GM12878 (cell line): ENCODE measurements around the gene FAM241A. TPM values are rescaled to one million over a fixed set of nuclear protein-coding genes. Genes with fewer than 3 reads are reported as not detected.

Experiments used
- ATAC-seq: fragments of 200-7000 bp; cut with Tn5 transposase; 3 replicates; pipeline ENCODE4 v1.9.1; 2020; ENCODE audit warnings: mild to moderate bottlenecking, moderate library complexity
- BruUV-seq: library from RNA; stranded (reverse); fragments of 400-500 nt; replicated peaks from 2 replicates; lab custom pipeline; 2021; lab: Mats Ljungman, UMichigan
- CTCF ChIA-PET: fragments of 300-600 bp; sonication (Branson Sonifier 250); formaldehyde crosslinking; extraction: SDS; loops from one replicate; lab custom pipeline; 2021; ENCODE audit warnings: inconsistent platforms; lab: Yijun Ruan, JAX
- POLR2A ChIA-PET: fragments of 350-600 bp; formaldehyde crosslinking; extraction: SDS; loops from one replicate; lab custom pipeline; 2021; ENCODE audit warnings: inconsistent platforms; lab: Charles Lee
- RAD21 ChIA-PET: fragments of 300-600 bp; sonication (Branson Sonifier 250); formaldehyde crosslinking; loops from one replicate; lab custom pipeline; 2023; ENCODE audit warnings: antibody characterized with exemption; ENCODE audit not compliant: unreplicated experiment; lab: Charles Lee
- SMC1A ChIA-PET: fragments of 300-600 bp; sonication (Branson Sonifier 250); formaldehyde crosslinking; loops from one replicate; lab custom pipeline; 2023; ENCODE audit not compliant: unreplicated experiment, uncharacterized antibody; lab: Charles Lee
- DNase-seq: peaks from one replicate; pipeline ENCODE4 v3.0.0-alpha.2; 2011; ENCODE audit warnings: low read depth, low spot score
- FAIRE-seq: peaks from 3 replicates; lab custom pipeline; 2011; peaks lifted over from hg19 to GRCh38; lab: Jason Lieb, UNC
- H2AFZ ChIP-seq: 2 replicates; pipeline ENCODE4 v1.6.0; 2011; ENCODE audit warnings: low read depth, low read length, control low read depth; ENCODE audit not compliant: control insufficient read depth
- H3K27ac ChIP-seq: 2 replicates; pipeline ENCODE4 v1.5.1; 2011; ENCODE audit warnings: control low read depth; ENCODE audit not compliant: control insufficient read depth, insufficient read depth
- H3K27me3 ChIP-seq, 2 experiments: replicated peaks in 1 of 2; 2 replicates each; pipeline versions ENCODE4 v1.6.0 to v1.6.1; 2011; ENCODE audit warnings: low read length in 1 of 2; ENCODE audit not compliant: control insufficient read depth in 2 of 2, insufficient read depth in 2 of 2
- H3K36me3 ChIP-seq, 2 experiments: 2 replicates each; pipeline ENCODE4 v1.5.1; 2011; ENCODE audit warnings: low read length in 1 of 2; ENCODE audit not compliant: control insufficient read depth in 2 of 2, insufficient read depth in 2 of 2
- H3K4me1 ChIP-seq: 2 replicates; pipeline ENCODE4 v1.6.1; 2011; ENCODE audit warnings: mild to moderate bottlenecking, low read length, moderate library complexity, mixed read lengths; ENCODE audit not compliant: control insufficient read depth, insufficient read depth
- H3K4me2 ChIP-seq: 2 replicates; pipeline ENCODE4 v1.6.0; 2011; ENCODE audit warnings: control low read depth; ENCODE audit not compliant: control insufficient read depth, insufficient read depth
- H3K4me3 ChIP-seq: fragments of 200-600 bp; sonication (generic); 2 replicates; pipeline ENCODE4 v1.5.1; 2016
- H3K79me2 ChIP-seq: 2 replicates; pipeline ENCODE4 v1.6.0; 2011; ENCODE audit warnings: low read length; ENCODE audit not compliant: control insufficient read depth, insufficient read depth
- H3K9ac ChIP-seq: 2 replicates; pipeline ENCODE4 v1.8.0; 2011; ENCODE audit warnings: low read length, control low read depth, mixed read lengths; ENCODE audit not compliant: control insufficient read depth, insufficient read depth
- H3K9me3 ChIP-seq: replicated peaks from 3 replicates; pipeline ENCODE4 v1.5.1; 2011; ENCODE audit warnings: mild to moderate bottlenecking, low read length; ENCODE audit not compliant: control insufficient read depth, insufficient read depth
- H4K20me1 ChIP-seq: 2 replicates; pipeline ENCODE4 v1.6.0; 2011; ENCODE audit not compliant: control insufficient read depth, insufficient read depth
- ASH2L ChIP-seq: fragments of 300-600, 200-600 bp; sonication (generic); IDR thresholded peaks from 2 replicates; pipeline ENCODE4 v1.6.1; 2017; ENCODE audit warnings: low read depth, mild to moderate bottlenecking, borderline replicate concordance
- ATF7 ChIP-seq: fragments of 450-650 bp; IDR thresholded peaks from 2 replicates; pipeline ENCODE4 v1.6.1; 2016; ENCODE audit warnings: low read depth, mild to moderate bottlenecking
- BRCA1 ChIP-seq: IDR thresholded peaks from 2 replicates; pipeline ENCODE4 v1.6.1; 2011; ENCODE audit warnings: low read depth, low read length, improper control_type of control experiment
- CHD1 ChIP-seq: IDR thresholded peaks from 2 replicates; pipeline ENCODE4 v1.6.1; 2012; ENCODE audit warnings: low read depth, low read length, improper control_type of control experiment
- JUND ChIP-seq: IDR thresholded peaks from 2 replicates; pipeline ENCODE4 v1.6.1; 2012; ENCODE audit warnings: low read depth, mild to moderate bottlenecking, low read length, improper control_type of control experiment, moderate library complexity
- LARP7 ChIP-seq: fragments of 450-650 bp; IDR thresholded peaks from 2 replicates; pipeline ENCODE4 v1.6.1; 2017; ENCODE audit warnings: mild to moderate bottlenecking
- PKNOX1 ChIP-seq: fragments of 450-650 bp; IDR thresholded peaks from 2 replicates; pipeline ENCODE4 v1.6.1; 2016; ENCODE audit warnings: mild to moderate bottlenecking
- PML ChIP-seq: IDR thresholded peaks from 2 replicates; pipeline ENCODE4 v1.6.1; 2012; ENCODE audit warnings: low read length, inconsistent platforms
- POLR2AphosphoS2 ChIP-seq: IDR thresholded peaks from 2 replicates; pipeline ENCODE4 v1.6.1; 2011; ENCODE audit warnings: low read depth, mild to moderate bottlenecking, low read length, improper control_type of control experiment, moderate library complexity
- RAD21 ChIP-seq: IDR thresholded peaks from 2 replicates; pipeline ENCODE4 v1.6.1; 2011; ENCODE audit warnings: mild to moderate bottlenecking, low read depth, low read length, moderate library complexity; ENCODE audit not compliant: insufficient read depth
- SMC3 ChIP-seq: IDR thresholded peaks from 2 replicates; pipeline ENCODE4 v1.6.1; 2011; ENCODE audit warnings: low read length, improper control_type of control experiment, borderline replicate concordance
- SPI1 ChIP-seq: IDR thresholded peaks from 2 replicates; pipeline ENCODE4 v1.6.1; 2011; ENCODE audit warnings: low read depth, mild to moderate bottlenecking, low read length, moderate library complexity, borderline replicate concordance; ENCODE audit not compliant: insufficient read depth
- SUPT20H ChIP-seq: IDR thresholded peaks from 2 replicates; pipeline ENCODE4 v1.6.1; 2011; ENCODE audit warnings: low read depth, mild to moderate bottlenecking, low read length, moderate library complexity, borderline replicate concordance; ENCODE audit not compliant: control insufficient read depth
- SUZ12 ChIP-seq: fragments of 200-600 bp; sonication (generic); IDR thresholded peaks from one replicate; pipeline ENCODE4 v1.6.1; 2018; ENCODE audit warnings: antibody characterized with exemption, mild to moderate bottlenecking; ENCODE audit not compliant: unreplicated experiment
- USF2 ChIP-seq: IDR thresholded peaks from 2 replicates; pipeline ENCODE4 v1.6.1; 2011; ENCODE audit warnings: low read depth, low read length, improper control_type of control experiment, borderline replicate concordance
- ZBTB11 ChIP-seq: fragments of 450-650 bp; formaldehyde crosslinking; IDR thresholded peaks from 2 replicates; pipeline ENCODE4 v1.5.0; 2022; ENCODE audit warnings: mild to moderate bottlenecking, missing genetic modification characterization
- in situ Hi-C: fragments of 300-500 bp; cut with MboI; formaldehyde crosslinking; loops from 9 replicates; pipeline ENCODE4 v1.14.3; 2018; ENCODE audit warnings: mixed read lengths
- intact Hi-C: fragments of 100-400 bp; cut with micrococcal nuclease; formaldehyde crosslinking; loops from one replicate; pipeline ENCODE4 v1.14.2; 2022; ENCODE audit not compliant: unreplicated experiment
- polyA plus RNA-seq, 11 experiments: library from polyadenylated mRNA; depleted of rRNA in 4 of 11; unstranded in 6 of 11; stranded (reverse) in 5 of 11; fragments of >200 nt; fragmentation: Nextera tagmentation in 4 of 11; fragmentation: Illumina TruSeq in 1 of 11; extraction: Ambion mirVana in 4 of 11; extraction: Trizol in 1 of 11; gene quantifications; 1 replicate in 1 of 11; 2 replicates in 10 of 11; pipeline versions ENCODE4 v1.2.1 to v1.2.3, GENCODE V29; 2011 to 2016; ENCODE audit warnings: inconsistent platforms in 2 of 11, missing spikeins in 2 of 11, low read depth in 1 of 11
- total RNA-seq, 4 experiments: library from RNA; depleted of rRNA in 3 of 4; stranded (reverse); fragments of >200 nt in 3 of 4; fragmentation: Illumina TruSeq in 1 of 4; extraction: Trizol in 1 of 4; gene quantifications; 2 replicates each; pipeline versions ENCODE4 v1.2.1 to v1.2.3, GENCODE V29; 2013 to 2021

Gene FAM241A
- total and polyA plus RNA-seq, 10 of the 15 experiments (the other 5 are each of a cell fraction or from before 2014, with no cell fraction given): 0.20 to 7.5 (median 2.4) TPM

- FAIRE-seq (no peak), ATAC-seq (peak; percentile 63; the same call in 2 of the 3 replicates)
- RAD21 ChIA-PET: interaction anchor here (1.0 to 5.8 kb wide), 13 partner anchors 9 to 328 kb away, joined by 3 to 60 read pairs (median 4); partner anchors contain the start of gene AP1AR
- no peak for TF ChIP-seq SPI1
- peak; percentile 46; the same call in 1 of the 2 replicates for TF ChIP-seq RAD21
- TF ChIP-seq BRCA1: no peak
- no peak for TF ChIP-seq ATF7
- no peak for TF ChIP-seq POLR2AphosphoS2
- no peak for TF ChIP-seq JUND
- TF ChIP-seq LARP7: no peak
- no peak for TF ChIP-seq USF2
- no peak for TF ChIP-seq SUZ12
- TF ChIP-seq SUPT20H: no peak
- TF ChIP-seq PML: no peak
- TF ChIP-seq ZBTB11 (CRISPR knock-in tag): no peak
- 0 out of 2 replicates have a peak, but pooled peaks have one; percentile 50 for TF ChIP-seq ASH2L
- TF ChIP-seq PKNOX1: peak; percentile 4; the same call in 1 of the 2 replicates
- TF ChIP-seq SMC3: peak; percentile 58; the same call in 1 of the 2 replicates
- no peak for TF ChIP-seq CHD1
Observed at GRCh38 chr4:112214390-112215264, 69.4 kb downstream of the FAM241A start.

More at GRCh38 chr4:112214390-112215264, 69.4 kb downstream of the FAM241A start:
- H3K4me2 ChIP-seq: no peak overlapping the region
- H2AFZ ChIP-seq: no peak overlapping the region
- H3K79me2 ChIP-seq: no peaks in the 10 kb centered on the region
- no peak overlapping the region for H3K4me3 ChIP-seq
- no peaks in the 10 kb centered on the region; the same call in 2 of the 3 replicates for H3K9me3 ChIP-seq
- H3K27ac ChIP-seq: no peak overlapping the region
- no TSS peak for BruUV-seq
- no peaks in the 10 kb centered on the region for H3K36me3 ChIP-seq
- POLR2A ChIA-PET: interaction anchor here (0.6 to 1.8 kb wide), 3 partner anchors 14 to 113 kb away, joined by 3 to 5 read pairs (median 4); partner anchors contain the start of gene AP1AR
- CTCF ChIA-PET: interaction anchor here (0.6 to 9.2 kb wide), 33 partner anchors 8 to 1369 kb away, joined by 3 to 122 read pairs (median 4); partner anchors contain the start of gene AP1AR
- in situ Hi-C loops (no loop called here), intact Hi-C loops (loop anchor here (5.0 kb wide), 1 partner anchor 308 kb away; no protein-coding TSS in a partner anchor)
- H3K4me1 ChIP-seq: no peaks in the 10 kb centered on the region
- H3K9ac ChIP-seq: no peak overlapping the region
- no peaks in the 10 kb centered on the region for H3K27me3 ChIP-seq
- no peaks in the 10 kb centered on the region for H4K20me1 ChIP-seq
- DNase-seq: no peak
- SMC1A ChIA-PET: interaction anchor here (0.6 to 5.4 kb wide), 20 partner anchors 11 to 320 kb away, joined by 3 to 88 read pairs (median 4); no protein-coding TSS in a partner anchor
